Trophoblast cell (in vitro differentiated cells and primary cell): ENCODE results near the gene MRPS17.

Experiments used
- DNase-seq, 2 donors: peaks; one replicate each; pipeline ENCODE4 v3.0.0-alpha.2; 2016
- H2AFZ ChIP-seq: 2 replicates; pipeline ENCODE4 v1.6.1; 2013; ENCODE audit warnings: low read length, moderate library complexity, mild to moderate bottlenecking; ENCODE audit not compliant: insufficient read depth, poor library complexity
- H2AK5ac ChIP-seq: 2 replicates; pipeline ENCODE4 v1.6.1; 2013; ENCODE audit warnings: mild to moderate bottlenecking, low read length
- H2BK120ac ChIP-seq: 2 replicates; pipeline ENCODE4 v1.6.1; 2013; ENCODE audit warnings: low read length, mild to moderate bottlenecking, moderate library complexity; ENCODE audit not compliant: insufficient read depth, poor library complexity
- H2BK12ac ChIP-seq: 2 replicates; pipeline ENCODE4 v1.6.1; 2013; ENCODE audit warnings: mild to moderate bottlenecking, low read length, moderate library complexity
- H2BK5ac ChIP-seq: 2 replicates; pipeline ENCODE4 v1.6.1; 2013; ENCODE audit warnings: low read length, low read depth, moderate library complexity, mild to moderate bottlenecking; ENCODE audit not compliant: poor library complexity
- H3K14ac ChIP-seq: 2 replicates; pipeline ENCODE4 v1.6.1; 2013; ENCODE audit warnings: mild to moderate bottlenecking, low read length
- H3K18ac ChIP-seq: 2 replicates; pipeline ENCODE4 v1.6.1; 2013; ENCODE audit warnings: mild to moderate bottlenecking, low read length
- H3K23ac ChIP-seq: 2 replicates; pipeline ENCODE4 v1.6.1; 2013; ENCODE audit warnings: low read length
- H3K27ac ChIP-seq: 2 replicates; pipeline ENCODE4 v1.5.1; 2013; ENCODE audit warnings: low read depth, mild to moderate bottlenecking, inconsistent platforms, low read length, moderate library complexity
- H3K27me3 ChIP-seq: 2 replicates; pipeline ENCODE4 v1.6.1; 2013; ENCODE audit warnings: inconsistent platforms, mild to moderate bottlenecking, low read length, moderate library complexity; ENCODE audit not compliant: insufficient read depth
- H3K36me3 ChIP-seq, 2 experiments: 1 replicate in 1 of 2; 2 replicates in 1 of 2; pipeline ENCODE4 v1.6.1; 2013; ENCODE audit warnings: low read length in 2 of 2, mild to moderate bottlenecking in 2 of 2, moderate library complexity in 1 of 2; ENCODE audit not compliant: insufficient read depth in 2 of 2, control insufficient read depth in 1 of 2
- H3K4ac ChIP-seq: 2 replicates; pipeline ENCODE4 v1.6.1; 2013; ENCODE audit warnings: low read depth, mild to moderate bottlenecking, low read length, moderate library complexity
- H3K4me1 ChIP-seq, 2 experiments: 1 replicate in 1 of 2; 2 replicates in 1 of 2; pipeline ENCODE4 v1.6.1; 2013; ENCODE audit warnings: low read length in 2 of 2, mild to moderate bottlenecking in 2 of 2, moderate library complexity in 1 of 2; ENCODE audit not compliant: insufficient read depth in 2 of 2, control insufficient read depth in 1 of 2
- H3K4me2 ChIP-seq: 2 replicates; pipeline ENCODE4 v1.6.1; 2013; ENCODE audit warnings: inconsistent platforms, mild to moderate bottlenecking, low read length, moderate library complexity
- H3K4me3 ChIP-seq: 2 replicates; pipeline ENCODE4 v1.5.1; 2013; ENCODE audit warnings: mild to moderate bottlenecking, low read depth, low read length, inconsistent platforms
- H3K79me1 ChIP-seq: one replicate; pipeline ENCODE4 v1.6.1; 2013; ENCODE audit warnings: low read length
- H3K79me2 ChIP-seq: 2 replicates; pipeline ENCODE4 v1.6.1; 2013; ENCODE audit warnings: low read length, mild to moderate bottlenecking; ENCODE audit not compliant: control insufficient read depth, insufficient read depth, poor library complexity
- H3K9ac ChIP-seq: 2 replicates; pipeline ENCODE4 v1.6.1; 2013; ENCODE audit warnings: mild to moderate bottlenecking, low read length
- H3K9me3 ChIP-seq: 2 replicates; pipeline ENCODE4 v1.6.1; 2013; ENCODE audit warnings: low read depth, mild to moderate bottlenecking, control low read depth, inconsistent platforms, low read length; ENCODE audit not compliant: insufficient read depth
- H4K12ac ChIP-seq: 2 replicates; pipeline ENCODE4 v1.6.1; 2013; ENCODE audit warnings: low read depth, mild to moderate bottlenecking, low read length, moderate library complexity
- H4K8ac ChIP-seq: 2 replicates; pipeline ENCODE4 v1.6.1; 2013; ENCODE audit warnings: low read depth, mild to moderate bottlenecking, low read length, moderate library complexity
- H4K91ac ChIP-seq: one replicate; pipeline ENCODE4 v1.6.1; 2013; ENCODE audit warnings: low read depth, mild to moderate bottlenecking, low read length, moderate library complexity
- WGBS: extraction: QIAGEN DNeasy Blood & Tissue Kit; methylation state at CpG from one replicate; pipeline ENCODE4 v1.1.7; 2013; ENCODE audit warnings: missing lambda C conversion rate; ENCODE audit not compliant: insufficient read length, insufficient coverage; ENCODE audit errors: extremely low coverage; 5-methylcytosine and 5-hydroxymethylcytosine counted together

The MRPS17 gene

DNA sequence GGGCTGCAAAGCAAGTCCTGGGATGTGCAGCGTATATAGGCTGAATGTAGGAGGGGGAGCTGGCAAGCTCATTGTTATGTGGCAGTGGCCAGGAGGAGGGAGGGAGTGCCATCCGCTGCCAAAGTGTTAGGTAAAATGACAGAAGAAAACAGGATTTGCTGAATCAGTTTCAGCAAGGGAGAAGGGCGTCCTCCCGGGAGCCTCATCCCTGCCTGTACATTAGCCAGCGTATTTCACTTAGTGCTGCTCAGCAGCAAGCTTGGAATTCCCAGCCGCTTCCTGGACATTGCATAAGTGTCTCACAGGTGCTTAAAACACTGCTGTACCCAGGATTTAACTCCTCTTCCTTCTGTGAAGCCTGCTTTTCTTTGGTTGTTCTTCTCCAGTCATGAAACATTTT lies 15.2 kb downstream of the MRPS17 start:
- H3K9ac ChIP-seq: no peak overlapping the region
- no peaks in the 10 kb centered on the region for H3K27me3 ChIP-seq
- H3K36me3 ChIP-seq: peaks cover 2 to 6% of the 10 kb centered on the region in 2 experiments
- H2BK5ac ChIP-seq: no peak overlapping the region
- no peaks in the 10 kb centered on the region for H3K9me3 ChIP-seq
- H3K79me2 ChIP-seq: peaks cover 8% of the 10 kb centered on the region
- no peak overlapping the region for H3K18ac ChIP-seq
- H2BK120ac ChIP-seq: no peak overlapping the region
- no peak overlapping the region for H3K4me2 ChIP-seq
- H4K12ac ChIP-seq: no peak overlapping the region
- H3K4me3 ChIP-seq: no peak overlapping the region
- H3K23ac ChIP-seq: no peak overlapping the region
- H2AK5ac ChIP-seq: no peak overlapping the region
- peak; percentile 31 to 52 for DNase-seq
- peaks cover 0 to 8% of the 10 kb centered on the region in 2 experiments for H3K4me1 ChIP-seq
- no CpG with 5 or more reads among the region's 6 CpGs for WGBS
- H3K79me1 ChIP-seq: peaks cover 8% of the 10 kb centered on the region
- no peak overlapping the region for H3K27ac ChIP-seq
- no peak overlapping the region for H3K4ac ChIP-seq
- H2BK12ac ChIP-seq: no peak overlapping the region
- H2AFZ ChIP-seq: no peak overlapping the region
- no peak overlapping the region for H4K8ac ChIP-seq
- no peak overlapping the region for H3K14ac ChIP-seq
- no peak overlapping the region for H4K91ac ChIP-seq

DNA sequence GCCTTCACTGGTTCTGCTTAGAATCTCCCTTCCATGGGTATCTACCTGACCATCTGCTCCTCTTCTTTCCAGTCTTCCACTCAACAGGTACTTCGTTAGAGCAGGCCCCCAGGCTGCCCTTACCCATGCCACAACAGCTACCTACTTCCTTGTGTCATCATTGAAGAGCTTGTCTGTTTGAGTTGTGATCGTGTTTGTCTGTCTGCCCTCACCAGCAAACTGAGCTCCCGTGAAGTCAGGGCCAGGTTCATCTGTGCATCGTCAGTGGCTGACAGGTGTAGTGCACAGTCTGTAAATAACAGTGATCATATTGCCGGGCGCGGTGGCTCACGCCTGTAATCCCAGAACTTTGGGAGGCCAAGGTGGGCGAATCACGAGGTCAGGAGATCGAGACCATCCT lies 17.7 kb downstream of the MRPS17 start:
- no peak overlapping the region for H3K23ac ChIP-seq

DNA sequence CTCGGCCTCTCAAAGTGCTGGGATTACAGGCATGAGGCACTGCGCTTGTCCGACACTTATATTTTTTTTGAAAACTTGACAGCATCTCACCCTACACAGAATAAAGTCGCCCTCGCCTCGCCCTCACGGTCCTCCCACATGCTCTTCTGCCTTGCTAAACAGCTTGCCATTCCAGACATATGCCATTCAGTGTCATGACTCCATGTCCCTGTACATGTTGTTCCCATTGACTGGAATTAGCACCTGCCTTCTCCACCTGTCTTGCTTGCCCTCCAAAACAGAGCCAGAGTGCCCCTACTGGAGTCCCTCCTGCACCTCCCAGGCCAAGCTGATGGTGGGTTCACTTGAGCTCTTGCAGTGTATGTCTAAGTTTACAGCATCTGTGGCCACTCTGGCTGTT lies 18.9 kb downstream of the MRPS17 start:
- no peak overlapping the region for H4K8ac ChIP-seq
- H2AK5ac ChIP-seq: no peak overlapping the region
- no peak overlapping the region for H4K12ac ChIP-seq
- no peak overlapping the region for H2BK12ac ChIP-seq
- no peak overlapping the region for H3K4me2 ChIP-seq
- no peak overlapping the region for H2BK5ac ChIP-seq
- H3K79me2 ChIP-seq: peaks cover 2% of the 10 kb centered on the region
- H3K36me3 ChIP-seq: peaks cover 2 to 6% of the 10 kb centered on the region in 2 experiments
- H3K79me1 ChIP-seq: no peaks in the 10 kb centered on the region
- H3K4me1 ChIP-seq: peaks cover 0 to 4% of the 10 kb centered on the region in 2 experiments
- no peak overlapping the region for H2AFZ ChIP-seq
- no peak overlapping the region for H4K91ac ChIP-seq
- DNase-seq: peak in 1 of 2 donors; percentile 22
- H2BK120ac ChIP-seq: no peak overlapping the region
- WGBS: no CpG with 5 or more reads among the region's 7 CpGs
- no peak overlapping the region for H3K4ac ChIP-seq
- H3K23ac ChIP-seq: no peak overlapping the region
- no peak overlapping the region for H3K9ac ChIP-seq
- no peak overlapping the region for H3K4me3 ChIP-seq
- H3K14ac ChIP-seq: no peak overlapping the region
- no peaks in the 10 kb centered on the region for H3K9me3 ChIP-seq
- H3K27ac ChIP-seq: no peak overlapping the region
- H3K27me3 ChIP-seq: no peaks in the 10 kb centered on the region
- no peak overlapping the region for H3K18ac ChIP-seq

More for the DNA sequence above, 17.7 kb downstream of the MRPS17 start:
- no peak overlapping the region for H3K27ac ChIP-seq
- no peak overlapping the region for H3K4me3 ChIP-seq
- peaks cover 6% of the 10 kb centered on the region for H3K79me1 ChIP-seq
- peaks cover 6% of the 10 kb centered on the region for H3K79me2 ChIP-seq
- H4K91ac ChIP-seq: no peak overlapping the region
- peak overlapping the region; percentile 0 for H3K4ac ChIP-seq
- no peaks in the 10 kb centered on the region for H3K27me3 ChIP-seq
- H4K8ac ChIP-seq: no peak overlapping the region
- H3K4me2 ChIP-seq: no peak overlapping the region
- H3K9ac ChIP-seq: no peak overlapping the region
- no peak overlapping the region for H2AK5ac ChIP-seq
- no peak overlapping the region for H4K12ac ChIP-seq
- no peak overlapping the region for H2AFZ ChIP-seq
- WGBS: no CpG with 5 or more reads among the region's 11 CpGs
- no peak overlapping the region for H2BK12ac ChIP-seq
- peaks cover 2 to 6% of the 10 kb centered on the region in 2 experiments for H3K36me3 ChIP-seq
- no peak overlapping the region for H2BK5ac ChIP-seq
- H3K9me3 ChIP-seq: no peaks in the 10 kb centered on the region
- DNase-seq: no peak
- peaks cover 0 to 4% of the 10 kb centered on the region in 2 experiments for H3K4me1 ChIP-seq
- H3K14ac ChIP-seq: no peak overlapping the region
- H2BK120ac ChIP-seq: no peak overlapping the region
- no peak overlapping the region for H3K18ac ChIP-seq

DNA sequence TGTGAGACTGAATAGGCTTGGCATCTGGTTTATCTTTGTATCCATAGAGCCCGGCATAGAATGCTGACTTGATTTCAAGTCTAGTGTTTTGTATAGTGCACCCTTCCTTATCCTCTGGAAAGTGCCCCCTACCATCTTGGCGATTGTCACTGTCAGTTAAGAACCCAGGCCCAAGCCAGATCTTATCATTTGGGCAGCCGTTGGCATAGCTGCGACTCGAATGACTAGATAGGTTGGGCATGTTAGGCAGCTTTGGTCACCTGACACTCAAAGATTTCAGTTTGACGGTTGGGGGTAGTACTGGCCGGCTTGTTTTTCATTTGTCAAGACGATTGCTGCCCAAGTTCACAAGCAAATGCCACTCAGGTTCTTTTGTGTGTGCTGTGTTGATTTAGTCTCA lies 19.3 kb downstream of the MRPS17 start:
- Histone ChIP-seq H4K12ac (no peak overlapping the region), H2BK12ac (no peak overlapping the region), H3K79me1 (no peaks in the 10 kb centered on the region), H3K9me3 (no peaks in the 10 kb centered on the region), H2AK5ac (no peak overlapping the region), H3K4me3 (no peak overlapping the region), H2AFZ (no peak overlapping the region), H3K4ac (no peak overlapping the region), H3K14ac (no peak overlapping the region), H3K4me2 (no peak overlapping the region), H3K36me3 (peaks cover 2 to 6% of the 10 kb centered on the region in 2 experiments), H3K27ac (no peak overlapping the region), H4K91ac (no peak overlapping the region), H3K4me1 (peaks cover 0 to 4% of the 10 kb centered on the region in 2 experiments), H3K27me3 (no peaks in the 10 kb centered on the region), H3K9ac (no peak overlapping the region), H3K18ac (no peak overlapping the region), H4K8ac (no peak overlapping the region), H2BK5ac (no peak overlapping the region), H3K79me2 (peaks cover 2% of the 10 kb centered on the region), H3K23ac (no peak overlapping the region), H2BK120ac (no peak overlapping the region)
- no CpG with 5 or more reads among the region's 8 CpGs for WGBS
- DNase-seq: peak in 1 of 2 donors; percentile 16
